Esophagus squamous epithelium (tissue), 5 donors: ENCODE results near the gene PITPNM3. TPM values are rescaled to one million over a fixed set of nuclear protein-coding genes. Genes with fewer than 3 reads are reported as not detected.
"Not testable (repeated sequence)": the region's sequence is repeated elsewhere in the genome, so short reads cannot be mapped to it uniquely, and the experiment has no call there.

Experiments
- DNase-seq: peaks from one replicate; lab custom pipeline; 2025; lab: John Stamatoyannopoulos, UW
- H3K27ac ChIP-seq, 4 donors: fragments of 200-600 bp; sonication (generic); one replicate each; pipeline ENCODE4 v1.5.1; 2016 to 2019; ENCODE audit warnings: mild to moderate bottlenecking in 1 of 4
- H3K27me3 ChIP-seq, 4 donors: fragments of 200-600 bp; sonication (generic); 1 replicate in 3 of 4; 2 replicates in 1 of 4; pipeline versions ENCODE4 v1.5.1 to v1.6.0; 2017 to 2021; ENCODE audit warnings: antibody characterized with exemption in 1 of 4
- H3K36me3 ChIP-seq, 3 donors: fragments of 200-600 bp; sonication (generic); one replicate each; pipeline ENCODE4 v1.5.1; 2016 to 2019
- H3K4me1 ChIP-seq, 3 donors: fragments of 200-600 bp; sonication (generic); one replicate each; pipeline ENCODE4 v1.5.1; 2017 to 2019
- H3K4me3 ChIP-seq, 4 donors: fragments of 200-600 bp; sonication (generic); 1 replicate in 3 of 4; 2 replicates in 1 of 4; pipeline ENCODE4 v1.5.1; 2016 to 2019; ENCODE audit warnings: mild to moderate bottlenecking in 2 of 4, moderate library complexity in 1 of 4
- H3K9me3 ChIP-seq, 3 donors: fragments of 200-600 bp; sonication (generic); one replicate each; pipeline ENCODE4 v1.5.1; 2016 to 2019
- CTCF ChIP-seq, 6 experiments: fragments of 450-650 bp in 4 of 6; fragments of 200-600 bp in 2 of 6; sonication (generic) in 2 of 6; IDR thresholded peaks; one replicate each; pipeline ENCODE4 v1.5.1; 2016 to 2019; ENCODE audit warnings: antibody characterized with exemption in 6 of 6, mild to moderate bottlenecking in 4 of 6, moderate library complexity in 4 of 6
- POLR2A ChIP-seq, 4 donors: fragments of 450-650 bp; IDR thresholded peaks; one replicate each; pipeline ENCODE4 v1.6.1; 2017; ENCODE audit warnings: antibody characterized with exemption in 4 of 4, mild to moderate bottlenecking in 4 of 4, moderate library complexity in 3 of 4
- WGBS, 2 donors: methylation state at CpG; one replicate each; pipeline ENCODE4 v1.1.5; 2018; 5-methylcytosine and 5-hydroxymethylcytosine counted together
- intact Hi-C: fragments of 100-400 bp; cut with DNase I; formaldehyde crosslinking; loops from one replicate; pipeline ENCODE4 v1.15.0; 2022
- total RNA-seq, 4 donors: library from RNA; depleted of rRNA; stranded (reverse); fragments of >200 nt; gene quantifications; one replicate each; pipeline ENCODE4 v1.1.0, GENCODE V29; 2016
- donor health status: DM: yes; HTN: yes; CAD: no.

The PITPNM3 gene
- total RNA-seq, 4 donors from 2014 or later: 14.0 to 33.4 (median 21.5) TPM

GRCh38 chr17:6576038-6576785 is 19.9 kb upstream of the PITPNM3 start:
- no peak for TF ChIP-seq POLR2A (IDR thresholded peaks at IDR 0.05)
- TF ChIP-seq CTCF (IDR thresholded peaks at IDR 0.05): no peak
- peak overlapping the region in 1 of 4 donors; percentile 57 for H3K27ac ChIP-seq
- peaks cover 0 to 30% (median 3%) of the 10 kb centered on the region in 3 donors for H3K36me3 ChIP-seq
- no peak for DNase-seq
- H3K27me3 ChIP-seq: no peaks in the 10 kb centered on the region
- H3K4me3 ChIP-seq: no peak overlapping the region
- peaks cover 14 to 37% (median 14%) of the 10 kb centered on the region in 3 donors for H3K4me1 ChIP-seq
- H3K9me3 ChIP-seq: no peaks in the 10 kb centered on the region
- intact Hi-C loops: no loop called here
- 87 to 92% methylated on average over 5 to 6 of the region's 7 CpGs for WGBS, 2 donors

DNA sequence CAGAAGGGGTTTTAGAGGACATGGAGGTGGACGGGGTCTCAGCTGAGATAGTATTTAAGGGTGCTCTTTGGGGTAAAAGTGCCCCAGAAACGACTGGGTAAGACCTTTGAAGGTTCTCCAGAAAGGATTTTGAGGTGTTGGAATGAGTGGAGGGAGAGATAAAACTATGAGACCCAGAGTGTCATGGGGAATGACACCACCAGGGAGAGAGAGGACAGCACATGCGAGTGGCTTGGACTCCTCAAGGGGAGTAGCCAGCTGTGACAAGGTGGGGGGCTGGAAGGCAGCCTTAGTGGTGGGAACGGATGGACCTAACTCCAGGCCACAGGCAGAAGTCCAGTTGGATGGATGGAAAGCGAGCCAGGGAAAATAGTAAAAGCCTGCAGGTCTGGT is 19.2 kb upstream of the PITPNM3 start:
- WGBS, 2 donors: 65 to 72% methylated on average over 5 of the region's 5 CpGs
- DNase-seq: no peak
- Histone ChIP-seq H3K4me1 (peaks cover 14 to 37% (median 14%) of the 10 kb centered on the region in 3 donors), H3K36me3 (peaks cover 0 to 26% (median 3%) of the 10 kb centered on the region in 3 donors), H3K4me3 (no peak overlapping the region), H3K9me3 (no peaks in the 10 kb centered on the region), H3K27me3 (no peaks in the 10 kb centered on the region), H3K27ac (peak overlapping the region in 3 of 4 donors; percentile 28 to 57 (median 32))
- TF ChIP-seq CTCF (IDR thresholded peaks at IDR 0.05) (no peak), POLR2A (IDR thresholded peaks at IDR 0.05) (no peak)
- intact Hi-C loops: no loop called here

DNA sequence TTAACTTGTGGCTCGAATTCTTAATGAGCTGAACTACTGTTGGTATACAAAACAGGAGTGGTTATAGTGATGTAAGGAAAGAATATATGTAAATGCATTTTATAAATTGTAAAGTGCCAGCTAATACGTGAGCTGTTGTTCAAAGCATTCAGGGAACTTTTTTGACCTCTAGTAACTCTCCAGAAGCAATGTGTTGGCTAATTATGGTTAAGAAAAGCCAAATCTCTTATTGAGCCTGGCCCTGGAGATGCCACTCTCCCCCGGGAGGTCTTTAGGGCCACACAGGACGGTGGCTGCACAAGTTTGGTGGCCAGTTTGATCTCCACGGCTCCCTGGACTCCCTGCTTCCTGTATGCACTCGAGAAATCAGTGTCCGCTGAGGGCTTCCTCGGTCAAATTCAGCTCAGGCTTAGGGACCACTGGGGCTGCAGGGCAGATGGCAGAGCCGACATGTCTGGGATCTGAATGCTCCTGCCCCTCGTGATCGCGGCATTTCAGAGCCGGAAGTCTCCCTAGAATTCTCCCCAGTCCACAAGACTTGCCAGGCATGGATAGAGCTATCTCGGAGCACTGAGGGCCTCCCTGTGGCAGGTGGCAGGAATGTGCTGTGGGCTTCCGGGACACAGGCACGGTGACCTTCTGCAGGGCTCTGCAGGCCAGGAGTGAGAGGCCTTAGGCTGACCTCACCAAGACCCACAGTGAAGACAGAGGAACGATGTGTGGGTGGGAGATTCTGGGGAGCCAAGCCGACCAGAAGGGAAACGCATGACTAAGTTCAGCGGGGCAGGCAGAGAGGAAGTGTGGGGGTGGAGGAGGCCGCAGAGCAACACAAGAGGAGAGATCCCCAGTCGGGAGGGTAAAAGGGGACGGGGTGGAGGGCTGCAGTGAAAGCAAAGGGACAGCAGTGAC is 18.6 kb upstream of the PITPNM3 start:
- Histone ChIP-seq H3K27ac (peak overlapping the region in 3 of 4 donors; percentile 29 to 57 (median 42)), H3K4me1 (peaks cover 14 to 37% (median 14%) of the 10 kb centered on the region in 3 donors), H3K36me3 (peaks cover 0 to 24% (median 3%) of the 10 kb centered on the region in 3 donors), H3K4me3 (peak overlapping the region in 1 of 4 donors; percentile 2), H3K9me3 (no peaks in the 10 kb centered on the region), H3K27me3 (no peaks in the 10 kb centered on the region)
- intact Hi-C loops: no loop called here
- 21 to 30% methylated on average over 11 to 15 of the region's 23 CpGs for WGBS, 2 donors
- no peak for DNase-seq
- TF ChIP-seq POLR2A (IDR thresholded peaks at IDR 0.05) (no peak), CTCF (IDR thresholded peaks at IDR 0.05) (peak in 3 of 6 experiments; percentile 21 to 43 (median 27))

DNA sequence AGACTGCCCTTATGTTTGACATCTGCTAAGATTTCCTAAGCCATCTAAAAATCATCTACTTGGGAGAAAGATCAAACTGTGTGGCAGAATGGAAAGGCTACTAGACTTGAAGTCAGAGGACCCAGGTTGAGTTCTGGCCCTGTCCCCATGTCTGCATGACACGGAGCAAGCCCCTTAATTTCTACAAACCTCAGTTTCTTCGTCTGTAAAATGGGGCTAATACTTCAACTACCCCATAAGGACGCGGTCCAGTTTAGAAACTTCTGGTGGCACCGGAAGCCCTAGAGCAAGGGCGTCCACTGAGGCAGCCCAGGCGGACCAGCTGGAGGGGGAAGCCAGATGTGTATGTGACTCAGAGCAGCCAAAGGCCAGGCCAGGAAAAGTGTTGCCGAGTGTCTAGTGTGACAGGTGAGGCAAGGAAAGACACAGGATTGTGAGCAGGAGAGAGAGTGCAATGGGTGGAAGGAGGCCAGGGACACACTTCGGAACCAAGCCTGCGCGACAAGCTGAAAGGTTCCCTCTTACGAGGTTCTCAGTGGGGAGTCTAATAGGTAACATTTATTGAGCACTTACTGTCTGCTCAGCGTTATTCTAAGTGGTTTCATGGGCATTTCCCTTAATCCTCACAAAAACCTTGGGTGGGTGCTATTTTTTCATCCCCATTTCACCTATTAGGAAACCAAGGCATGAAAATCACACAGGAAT is 17.8 kb upstream of the PITPNM3 start:
- DNase-seq: no peak
- Histone ChIP-seq H3K36me3 (peaks cover 0 to 16% (median 0%) of the 10 kb centered on the region in 3 donors), H3K27ac (peak overlapping the region in 1 of 4 donors; percentile 57), H3K27me3 (no peaks in the 10 kb centered on the region), H3K4me3 (no peak overlapping the region), H3K4me1 (peaks cover 14 to 39% (median 14%) of the 10 kb centered on the region in 3 donors), H3K9me3 (no peaks in the 10 kb centered on the region)
- WGBS, 2 donors: 90 to 91% methylated on average over 10 to 12 of the region's 13 CpGs
- intact Hi-C loops: no loop called here
- no peak for TF ChIP-seq CTCF (IDR thresholded peaks at IDR 0.05)
- TF ChIP-seq POLR2A (IDR thresholded peaks at IDR 0.05): no peak

DNA sequence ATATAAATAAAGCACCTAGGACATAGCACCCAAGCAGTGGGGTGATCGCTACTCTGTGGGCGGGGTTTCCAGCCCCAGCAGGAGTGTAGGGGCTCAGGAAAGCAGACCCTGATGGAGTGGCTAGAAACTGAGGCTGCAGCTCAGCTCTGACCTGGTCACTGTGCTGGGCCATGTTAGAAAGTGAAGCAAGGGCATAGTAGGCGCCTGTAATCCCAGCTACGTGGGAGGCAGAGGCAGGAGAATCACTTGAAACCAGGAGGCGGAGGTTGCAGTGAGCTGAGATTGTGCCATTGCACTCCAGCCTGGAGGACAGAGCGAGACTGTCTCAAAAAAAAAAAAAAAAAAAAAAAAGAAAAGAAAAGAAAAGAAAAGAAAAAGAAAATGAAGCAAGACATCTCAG is 17.1 kb upstream of the PITPNM3 start:
- WGBS, 2 donors: 100% methylated on average over 1 to 2 of the region's 6 CpGs
- peaks cover 14 to 45% (median 14%) of the 10 kb centered on the region in 3 donors for H3K4me1 ChIP-seq
- H3K9me3 ChIP-seq, H3K36me3 ChIP-seq, H3K27ac ChIP-seq, H3K4me3 ChIP-seq, H3K27me3 ChIP-seq, DNase-seq, intact Hi-C loops: not testable (repeated sequence)
